Small intestine (tissue), 7 donors: ENCODE data around the gene WSB1. TPM values are rescaled to one million over a fixed set of nuclear protein-coding genes. Genes with fewer than 3 reads are reported as not detected.
"Not testable (repeated sequence)": the region's sequence is repeated elsewhere in the genome, so short reads cannot be mapped to it uniquely, and the experiment has no call there.

Experiments used
- DNase-seq, 2 donors: peaks; one replicate each; pipeline versions ENCODE4 v3.0.0 to v3.0.0-alpha.2; 2013
- FAIRE-seq: peaks from 2 replicates; lab custom pipeline; 2012; peaks lifted over from hg19 to GRCh38; lab: Jason Lieb, UNC
- H3K27ac ChIP-seq, 3 donors: one replicate each; pipeline ENCODE4 v1.5.1; 2013; ENCODE audit warnings: low read length in 2 of 3, mild to moderate bottlenecking in 2 of 3, control low read depth in 1 of 3, inconsistent platforms in 1 of 3, low read depth in 1 of 3, moderate library complexity in 1 of 3
- H3K27me3 ChIP-seq, 3 donors: one replicate each; pipeline ENCODE4 v1.6.1; 2013; ENCODE audit warnings: low read length in 3 of 3, inconsistent platforms in 1 of 3; ENCODE audit not compliant: control insufficient read depth in 3 of 3, insufficient read depth in 3 of 3
- H3K36me3 ChIP-seq, 3 donors: one replicate each; pipeline ENCODE4 v1.6.1; 2013; ENCODE audit warnings: low read length in 3 of 3, inconsistent platforms in 1 of 3, low read depth in 1 of 3, mild to moderate bottlenecking in 1 of 3, moderate library complexity in 1 of 3; ENCODE audit not compliant: control insufficient read depth in 3 of 3, insufficient read depth in 2 of 3
- H3K4me1 ChIP-seq, 3 donors: one replicate each; pipeline ENCODE4 v1.6.1; 2013; ENCODE audit warnings: low read length in 2 of 3, inconsistent platforms in 1 of 3, low read depth in 1 of 3, mild to moderate bottlenecking in 1 of 3, moderate library complexity in 1 of 3; ENCODE audit not compliant: control insufficient read depth in 3 of 3, insufficient read depth in 2 of 3
- H3K4me3 ChIP-seq, 3 donors: one replicate each; pipeline ENCODE4 v1.5.1; 2013; ENCODE audit warnings: low read length in 3 of 3, control low read depth in 1 of 3, inconsistent platforms in 1 of 3, low read depth in 1 of 3, mild to moderate bottlenecking in 1 of 3, moderate library complexity in 1 of 3
- H3K9me3 ChIP-seq, 2 donors: one replicate each; pipeline ENCODE4 v1.6.1; 2013; ENCODE audit warnings: low read depth in 1 of 2, low read length in 1 of 2; ENCODE audit not compliant: control insufficient read depth in 2 of 2, insufficient read depth in 1 of 2
- WGBS, 3 donors: extraction: QIAGEN DNeasy Blood & Tissue Kit; methylation state at CpG; one replicate each; pipeline ENCODE4 v1.1.7; 2013; 5-methylcytosine and 5-hydroxymethylcytosine counted together
- polyA plus RNA-seq, 4 donors: library from polyadenylated mRNA; stranded (reverse) in 3 of 4; unstranded in 1 of 4; fragments of 200-250 nt in 3 of 4; fragments of 120-200 nt in 1 of 4; gene quantifications; one replicate each; pipeline versions ENCODE4 v1.2.1 to v1.2.3, GENCODE V29; 2013
- donor health status: healthy with polysubstance abuse.
- donor health status: control.
- donor health status: control.
- donor health status: Bipolar disorder and iron deficiency.
- donor health status: healthy.

Gene WSB1
- polyA plus RNA-seq, 4 donors, result 28.9 to 176 (median 44.2) TPM

DNA sequence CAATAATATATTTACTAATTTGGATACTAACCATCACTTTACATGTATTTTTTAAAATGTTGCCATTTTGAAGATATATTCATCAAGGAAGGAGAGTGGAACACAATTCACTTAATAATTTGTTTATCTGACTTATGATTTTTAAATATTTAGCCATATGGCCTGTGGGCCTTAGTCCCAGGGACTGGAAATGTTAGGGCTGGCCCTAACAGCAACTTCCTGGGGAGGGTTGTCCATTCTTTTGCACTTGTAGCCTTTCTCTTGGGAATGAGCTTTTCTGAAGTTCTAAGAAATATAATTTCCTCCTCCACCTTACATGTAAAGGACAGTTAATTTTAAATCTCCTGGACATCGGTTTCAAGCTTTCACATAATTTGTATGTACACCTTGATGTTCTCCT, 27.7 kb upstream of the WSB1 start:
- no peak for FAIRE-seq

DNA sequence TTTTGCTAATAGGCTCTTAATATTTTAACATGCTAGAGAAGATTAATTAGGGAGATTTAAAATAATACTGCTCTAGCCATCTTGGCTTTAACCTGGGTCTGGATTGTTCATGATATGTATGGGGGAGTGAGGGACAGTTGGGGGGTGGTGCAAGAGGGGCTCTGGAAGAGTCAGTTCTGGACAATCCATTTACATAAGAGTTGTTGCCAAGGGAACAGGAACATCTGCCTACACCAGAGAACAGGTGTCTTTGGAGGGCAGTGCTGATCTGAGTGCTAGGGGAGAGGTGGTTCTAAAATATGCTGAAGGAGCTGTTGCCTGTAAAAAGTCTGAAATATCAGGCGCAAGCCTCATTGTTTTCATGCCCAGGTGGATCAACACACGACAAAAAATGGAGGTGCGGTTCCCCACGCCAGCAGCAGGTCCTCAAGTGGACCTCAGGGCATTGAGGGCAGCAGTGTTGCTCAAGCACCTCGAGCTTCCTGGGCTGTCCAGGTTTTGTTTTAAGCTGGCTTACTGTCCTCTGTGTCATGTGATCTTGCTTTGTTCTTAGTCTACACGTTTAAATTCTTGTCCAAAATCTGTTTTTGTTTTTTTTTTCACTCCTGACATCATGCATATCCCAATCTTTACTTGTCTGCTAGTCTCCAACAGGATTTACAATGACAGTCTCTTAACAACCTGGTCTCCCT, 25.4 kb upstream of the WSB1 start:
- WGBS, 3 donors, result 67 to 73% (median 69%) methylated on average over 6 of the region's 6 CpGs
- FAIRE-seq, result no peak

More for the DNA sequence above, 27.7 kb upstream of the WSB1 start:
- Histone ChIP-seq H3K36me3 (no peaks in the 10 kb centered on the region), H3K4me3 (no peak overlapping the region), H3K4me1 (peaks cover 0 to 6% (median 0%) of the 10 kb centered on the region in 3 donors), H3K27me3 (peaks cover 0 to 2% (median 0%) of the 10 kb centered on the region in 3 donors), H3K9me3 (no peaks in the 10 kb centered on the region), H3K27ac (no peak overlapping the region)
- 85 to 97% (median 95%) methylated on average over 1 of the region's 1 CpG for WGBS, 3 donors
- DNase-seq, result no peak

DNA sequence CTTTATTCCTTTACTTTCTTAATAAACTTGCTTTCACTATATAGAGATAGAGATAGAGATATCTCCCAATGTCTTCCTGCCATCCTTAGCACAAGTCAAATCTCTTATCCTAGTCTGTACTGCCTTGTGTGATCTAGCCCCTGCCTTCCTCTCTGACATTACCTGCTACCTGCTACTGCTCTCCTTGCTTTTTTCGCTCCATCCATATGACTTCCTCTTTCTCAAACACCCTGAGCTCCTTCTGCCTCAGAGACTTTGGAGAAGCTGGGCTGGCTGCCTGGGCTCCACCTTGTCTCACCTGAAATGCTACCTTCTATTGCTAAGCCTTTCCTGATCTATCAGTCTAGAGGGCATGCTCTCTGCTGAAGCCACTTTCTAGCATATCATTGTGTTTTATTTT, 24.7 kb upstream of the WSB1 start:
- Histone ChIP-seq H3K4me1 (peaks cover 0 to 1% (median 0%) of the 10 kb centered on the region in 3 donors), H3K4me3 (no peak overlapping the region), H3K27me3 (peaks cover 0 to 2% (median 0%) of the 10 kb centered on the region in 3 donors), H3K9me3 (no peaks in the 10 kb centered on the region), H3K36me3 (no peaks in the 10 kb centered on the region), H3K27ac (no peak overlapping the region)
- WGBS, 3 donors, result 77 to 90% (median 82%) methylated on average over 1 of the region's 1 CpG
- DNase-seq (no peak), FAIRE-seq (no peak)

More for the DNA sequence above, 25.4 kb upstream of the WSB1 start:
- Histone ChIP-seq H3K27me3 (peaks cover 0 to 2% (median 0%) of the 10 kb centered on the region in 3 donors), H3K9me3 (no peaks in the 10 kb centered on the region), H3K36me3 (no peaks in the 10 kb centered on the region), H3K4me3 (no peak overlapping the region), H3K4me1 (peaks cover 0 to 6% (median 0%) of the 10 kb centered on the region in 3 donors), H3K27ac (no peak overlapping the region)
- DNase-seq, result no peak

DNA sequence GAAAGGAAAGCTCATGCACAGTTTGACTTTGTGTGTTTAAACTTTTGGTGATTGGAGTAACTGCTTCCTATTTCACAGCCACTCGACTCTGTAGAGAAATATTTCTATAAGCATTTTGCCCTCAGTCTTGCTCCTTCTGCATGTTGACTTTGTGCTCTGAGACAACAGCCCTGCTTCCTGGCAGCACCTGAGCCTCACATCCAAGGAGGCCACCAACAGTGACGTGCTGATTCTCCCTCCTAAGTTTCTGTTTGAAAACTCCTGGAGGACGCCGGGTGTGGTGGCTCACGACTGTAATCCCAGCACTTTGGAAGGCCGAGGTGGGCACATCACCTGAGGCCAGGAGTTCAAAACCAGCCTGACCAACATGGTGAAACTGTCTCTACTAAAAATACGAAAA, 23.9 kb upstream of the WSB1 start:
- FAIRE-seq, result no peak
- WGBS, 3 donors, result 77 to 83% (median 81%) methylated on average over 7 of the region's 7 CpGs

DNA sequence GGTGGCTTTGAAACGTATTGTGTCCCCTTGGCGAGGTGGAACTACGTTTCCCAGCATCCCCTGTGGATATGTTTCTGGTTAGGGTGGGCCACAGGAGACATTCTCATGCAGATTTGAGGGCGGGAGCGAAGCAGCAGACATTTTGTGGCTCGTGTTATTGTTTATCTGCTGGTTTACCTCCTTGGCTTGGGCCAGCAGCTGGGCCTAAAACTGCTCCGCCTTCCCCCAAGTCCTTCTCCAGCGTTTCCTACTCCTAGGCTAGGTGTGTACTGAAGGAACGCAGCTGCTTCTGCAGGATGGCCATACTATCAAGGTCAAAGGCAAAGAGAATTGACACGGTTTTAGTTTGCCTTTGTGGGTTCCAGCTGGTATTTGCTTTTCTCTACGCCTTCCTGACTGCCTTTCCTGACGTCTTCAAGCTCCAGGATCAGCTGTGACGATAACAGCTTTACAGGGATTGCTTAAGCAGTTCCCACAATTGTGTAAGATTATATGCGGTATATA, 17.2 kb upstream of the WSB1 start:
- Histone ChIP-seq H3K4me1 (no peaks in the 10 kb centered on the region), H3K36me3 (no peaks in the 10 kb centered on the region), H3K27ac (peak overlapping the region in 1 of 3 donors; percentile 33), H3K9me3 (no peaks in the 10 kb centered on the region), H3K27me3 (no peaks in the 10 kb centered on the region), H3K4me3 (no peak overlapping the region)
- no peak for FAIRE-seq
- 82 to 85% (median 83%) methylated on average over 14 of the region's 14 CpGs for WGBS, 3 donors
- DNase-seq, result peak in 1 of 2 donors; percentile 47

More for the DNA sequence above, 23.9 kb upstream of the WSB1 start:
- H3K27me3 ChIP-seq, result peaks cover 0 to 2% (median 0%) of the 10 kb centered on the region in 3 donors
- H3K9me3 ChIP-seq, result no peaks in the 10 kb centered on the region
- no peak overlapping the region for H3K4me3 ChIP-seq
- DNase-seq, result no peak
- H3K36me3 ChIP-seq, result no peaks in the 10 kb centered on the region
- no peaks in the 10 kb centered on the region for H3K4me1 ChIP-seq
- no peak overlapping the region for H3K27ac ChIP-seq

DNA sequence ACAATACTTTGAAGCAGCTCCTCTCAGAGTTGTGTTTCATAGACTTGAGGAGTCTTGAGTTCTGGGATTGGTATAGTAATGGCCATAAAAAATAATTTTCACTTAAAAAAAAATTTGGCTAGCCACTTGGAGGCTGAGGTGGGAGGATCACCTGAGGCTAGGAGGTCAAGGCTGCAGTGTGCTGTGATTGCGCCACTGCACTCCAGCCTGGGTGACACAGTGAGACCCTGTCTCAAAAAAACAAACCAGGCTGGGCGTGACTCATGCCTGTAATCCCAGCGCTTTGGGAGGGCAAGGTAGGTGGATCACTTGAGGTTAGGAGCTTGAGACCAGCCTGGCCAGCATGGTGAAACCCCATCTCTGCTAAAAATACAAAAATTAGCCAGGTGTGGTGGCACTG, 14.8 kb upstream of the WSB1 start:
- H3K27me3 ChIP-seq, H3K4me3 ChIP-seq, H3K27ac ChIP-seq, H3K4me1 ChIP-seq, H3K36me3 ChIP-seq, FAIRE-seq, H3K9me3 ChIP-seq, DNase-seq: not testable (repeated sequence)
- 85 to 98% (median 97%) methylated on average over 3 of the region's 3 CpGs for WGBS, 3 donors

DNA sequence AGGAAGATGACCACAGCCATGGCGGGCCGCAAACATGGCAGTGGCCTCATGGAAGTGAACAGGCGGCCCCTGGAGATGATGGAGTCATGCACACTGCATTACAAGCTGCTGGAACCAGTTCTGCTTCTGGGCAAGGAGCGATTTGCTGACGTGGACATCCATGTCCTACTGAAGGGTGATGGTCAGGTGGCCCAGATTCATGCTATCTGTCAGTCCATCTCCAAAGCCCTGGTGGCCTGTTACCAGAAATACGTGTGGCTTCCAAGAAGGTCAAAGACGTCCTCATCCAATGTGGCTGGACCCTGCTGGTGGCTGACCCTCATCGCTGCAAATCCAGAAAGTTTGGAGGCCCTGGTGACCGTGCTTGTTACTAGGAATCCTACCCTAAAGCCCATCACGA, 13.4 kb upstream of the WSB1 start:
- H3K36me3 ChIP-seq, result no peaks in the 10 kb centered on the region
- FAIRE-seq (no peak), DNase-seq (no peak)
- WGBS, 3 donors, result 91 to 93% (median 92%) methylated on average over 10 of the region's 10 CpGs
- no peak overlapping the region for H3K27ac ChIP-seq
- no peaks in the 10 kb centered on the region for H3K27me3 ChIP-seq
- no peak overlapping the region for H3K4me3 ChIP-seq
- peaks cover 0 to 5% (median 0%) of the 10 kb centered on the region in 3 donors for H3K4me1 ChIP-seq
- H3K9me3 ChIP-seq, result peaks cover 0 to 4% of the 10 kb centered on the region in 2 donors

DNA sequence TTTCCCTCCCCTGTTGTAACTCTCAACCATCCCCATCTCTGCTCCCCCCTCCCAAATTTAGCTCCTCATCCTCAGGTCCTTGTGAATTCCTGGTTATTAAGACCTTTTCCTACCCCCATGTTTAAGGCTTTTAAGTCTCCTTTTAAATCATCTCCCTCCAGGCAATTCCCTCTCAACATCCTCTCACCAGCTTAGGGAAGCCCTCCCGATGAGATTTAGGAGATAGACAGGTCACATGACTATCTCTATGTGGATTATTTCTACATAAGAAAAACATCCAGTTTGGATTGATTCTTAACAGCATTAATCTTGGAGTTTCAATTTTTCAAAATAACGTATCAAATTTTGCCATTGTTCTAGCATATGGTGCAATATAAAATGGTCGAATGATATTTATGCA, 12.5 kb upstream of the WSB1 start:
- WGBS, 3 donors, result 71 to 83% (median 80%) methylated on average over 3 of the region's 3 CpGs
- no peak overlapping the region for H3K4me3 ChIP-seq
- no peaks in the 10 kb centered on the region for H3K36me3 ChIP-seq
- H3K27ac ChIP-seq, result peak overlapping the region in 1 of 3 donors; percentile 63
- peaks cover 0 to 5% (median 0%) of the 10 kb centered on the region in 3 donors for H3K4me1 ChIP-seq
- no peak for DNase-seq
- H3K9me3 ChIP-seq, result peaks cover 0 to 4% of the 10 kb centered on the region in 2 donors
- FAIRE-seq, result no peak
- no peaks in the 10 kb centered on the region for H3K27me3 ChIP-seq
